ENCODE results near the gene FST. TPM values are rescaled to one million over a fixed set of nuclear protein-coding genes. Genes with fewer than 3 reads are reported as not detected.

The FST gene
- total RNA-seq, 1 donor, result 215 TPM

- no peaks in the 10 kb centered on the region for H3K9me3 ChIP-seq (ENCODE audit: low read depth, low read length)
- H3K4me1 ChIP-seq (ENCODE audit: insufficient read depth, low read length), result peaks cover 12% of the 10 kb centered on the region
- H4K20me1 ChIP-seq (ENCODE audit: insufficient read depth, low read length), result no peaks in the 10 kb centered on the region
- peak overlapping the region; percentile 82 for H2AFZ ChIP-seq (ENCODE audit: low read length)
- H3K4me3 ChIP-seq (ENCODE audit: insufficient read depth, low read length), result peak overlapping the region; percentile 82
- DNase-seq (ENCODE audit: insufficient read length, low spot score, missing footprints), result peak; percentile 77
- H3K36me3 ChIP-seq (ENCODE audit: insufficient read depth, low read length), result peaks cover 12% of the 10 kb centered on the region
- no peaks in the 10 kb centered on the region for H3K27me3 ChIP-seq (ENCODE audit: insufficient read depth, low read length)
- peaks cover 36% of the 10 kb centered on the region for H3K79me2 ChIP-seq (ENCODE audit: insufficient read depth, low read length)
- TF ChIP-seq CTCF (IDR thresholded peaks at IDR 0.05; ENCODE audit: extremely low read depth, low read depth, low read length), result no peak
- H3K4me2 ChIP-seq (ENCODE audit: insufficient read depth, low read length), result peak overlapping the region; percentile 94
- H3K27ac ChIP-seq (ENCODE audit: low read depth, low read length), result peak overlapping the region; percentile 61
Measured at GRCh38 chr5:53479045-53479589, 1.3 kb upstream of the FST start.

- Histone ChIP-seq H4K20me1 (ENCODE audit: insufficient read depth, low read length) (no peaks in the 10 kb centered on the region), H3K27me3 (ENCODE audit: insufficient read depth, low read length) (no peaks in the 10 kb centered on the region), H3K9me3 (ENCODE audit: low read depth, low read length) (no peaks in the 10 kb centered on the region), H3K4me3 (ENCODE audit: insufficient read depth, low read length) (peak overlapping the region; percentile 82), H3K36me3 (ENCODE audit: insufficient read depth, low read length) (peaks cover 19% of the 10 kb centered on the region), H2AFZ (ENCODE audit: low read length) (peak overlapping the region; percentile 78), H3K79me2 (ENCODE audit: insufficient read depth, low read length) (peaks cover 39% of the 10 kb centered on the region), H3K4me1 (ENCODE audit: insufficient read depth, low read length) (peaks cover 15% of the 10 kb centered on the region), H3K4me2 (ENCODE audit: insufficient read depth, low read length) (peak overlapping the region; percentile 94), H3K27ac (ENCODE audit: low read depth, low read length) (peak overlapping the region; percentile 61)
- DNase-seq (ENCODE audit: insufficient read length, low spot score, missing footprints), result peak; percentile 92
- no peak for TF ChIP-seq CTCF (IDR thresholded peaks at IDR 0.05; ENCODE audit: extremely low read depth, low read depth, low read length)
Measured at GRCh38 chr5:53479590-53480415, 626 bp upstream of the FST start.

- peak overlapping the region; percentile 69 for H2AFZ ChIP-seq (ENCODE audit: low read length)
- H3K27ac ChIP-seq (ENCODE audit: low read depth, low read length), result peak overlapping the region; percentile 85
- H3K9me3 ChIP-seq (ENCODE audit: low read depth, low read length), result no peaks in the 10 kb centered on the region
- no peak for TF ChIP-seq CTCF (IDR thresholded peaks at IDR 0.05; ENCODE audit: extremely low read depth, low read depth, low read length)
- H3K4me1 ChIP-seq (ENCODE audit: insufficient read depth, low read length), result peaks cover 20% of the 10 kb centered on the region
- no peaks in the 10 kb centered on the region for H3K27me3 ChIP-seq (ENCODE audit: insufficient read depth, low read length)
- H3K36me3 ChIP-seq (ENCODE audit: insufficient read depth, low read length), result peaks cover 34% of the 10 kb centered on the region
- H3K4me2 ChIP-seq (ENCODE audit: insufficient read depth, low read length), result peak overlapping the region; percentile 93
- H3K4me3 ChIP-seq (ENCODE audit: insufficient read depth, low read length), result peak overlapping the region; percentile 82
- H4K20me1 ChIP-seq (ENCODE audit: insufficient read depth, low read length), result no peaks in the 10 kb centered on the region
- peak; percentile 76 for DNase-seq (ENCODE audit: insufficient read length, low spot score, missing footprints)
- H3K79me2 ChIP-seq (ENCODE audit: insufficient read depth, low read length), result peaks cover 43% of the 10 kb centered on the region
Measured at GRCh38 chr5:53481159-53481886, 894 bp downstream of the FST start.
